Neural cell (in vitro differentiated cells): ENCODE results near the gene SV2B. TPM values are rescaled to one million over a fixed set of nuclear protein-coding genes. Genes with fewer than 3 reads are reported as not detected.

ENCODE experiments used
- H2AFZ ChIP-seq: fragments of 200-600, 300-800 bp; sonication (generic), shearing (Covaris generic); 2 replicates; pipeline ENCODE4 v1.6.0; 2014; ENCODE audit warnings: low read depth, mild to moderate bottlenecking, antibody characterized with exemption, low read length, moderate library complexity
- H3F3A ChIP-seq: fragments of 200-600 bp; shearing (Covaris generic); 2 replicates; pipeline ENCODE4 v1.6.1; 2016; ENCODE audit warnings: mild to moderate bottlenecking, moderate library complexity, mixed read lengths, antibody characterized with exemption, low read length; ENCODE audit not compliant: insufficient read depth, poor library complexity, severe bottlenecking
- H3K27ac ChIP-seq: fragments of 200-600, 300-800 bp; sonication (generic), shearing (Covaris generic); 2 replicates; pipeline ENCODE4 v1.5.1; 2014; ENCODE audit warnings: mild to moderate bottlenecking, low read length, moderate library complexity
- H3K27me3 ChIP-seq: fragments of 300-800, 200-600 bp; sonication (generic), shearing (Covaris generic); 2 replicates; pipeline ENCODE4 v1.6.0; 2014; ENCODE audit warnings: mild to moderate bottlenecking, low read depth, low read length, moderate library complexity; ENCODE audit not compliant: insufficient read depth
- H3K36me3 ChIP-seq: fragments of 300-800, 200-600 bp; sonication (generic), shearing (Covaris generic); 2 replicates; pipeline ENCODE4 v1.5.1; 2014; ENCODE audit warnings: mild to moderate bottlenecking, antibody characterized with exemption, low read length, moderate library complexity; ENCODE audit not compliant: insufficient read depth
- H3K4me2 ChIP-seq: fragments of 300-800, 200-600 bp; sonication (generic), shearing (Covaris generic); 2 replicates; pipeline ENCODE4 v1.6.0; 2014; ENCODE audit warnings: mild to moderate bottlenecking, low read length
- H3K4me3 ChIP-seq: fragments of 300-800, 200-600 bp; sonication (generic), shearing (Covaris generic); 2 replicates; pipeline ENCODE4 v1.5.1; 2014; ENCODE audit warnings: mild to moderate bottlenecking, low read length, moderate library complexity
- H3K79me2 ChIP-seq: fragments of 200-600 bp; shearing (Covaris generic); replicated peaks from 2 replicates; pipeline ENCODE4 v1.6.0; 2014; ENCODE audit warnings: mild to moderate bottlenecking, low read length, moderate library complexity; ENCODE audit not compliant: insufficient read depth
- H3K9ac ChIP-seq: fragments of 300-800, 200-600 bp; sonication (generic), shearing (Covaris generic); 2 replicates; pipeline ENCODE4 v1.6.1; 2016; ENCODE audit warnings: mild to moderate bottlenecking, low read length, mixed read lengths
- H3K9me2 ChIP-seq: fragments of 200-600 bp; shearing (Covaris generic); 2 replicates; pipeline ENCODE4 v1.6.1; 2016; ENCODE audit warnings: mild to moderate bottlenecking, low read length, mixed read lengths; ENCODE audit not compliant: insufficient read depth
- H3K9me3 ChIP-seq: fragments of 200-600, 300-800 bp; sonication (generic), shearing (Covaris generic); 2 replicates; pipeline ENCODE4 v1.6.1; 2016; ENCODE audit warnings: mild to moderate bottlenecking, mixed run types, low read length, moderate library complexity, mixed read lengths
- H4K20me1 ChIP-seq: fragments of 200-600 bp; shearing (Covaris generic); 2 replicates; pipeline ENCODE4 v1.6.1; 2016; ENCODE audit warnings: mild to moderate bottlenecking, mixed run types; ENCODE audit not compliant: insufficient read depth
- CTCF ChIP-seq: fragments of 450-650 bp; IDR thresholded peaks from 2 replicates; pipeline ENCODE4 v1.5.1; 2014; ENCODE audit warnings: antibody characterized with exemption, mild to moderate bottlenecking, moderate library complexity; ENCODE audit not compliant: poor library complexity, severe bottlenecking
- EP300 ChIP-seq: fragments of 450-650 bp; conservative IDR thresholded peaks from 2 replicates; pipeline ENCODE4 v1.6.1; 2014; ENCODE audit warnings: antibody characterized with exemption, mild to moderate bottlenecking, moderate library complexity; ENCODE audit not compliant: poor library complexity, severe bottlenecking
- EZH2 ChIP-seq: fragments of 200-600, 300-800 bp; shearing (Covaris generic), sonication (generic); IDR thresholded peaks from 2 replicates; pipeline ENCODE4 v1.6.1; 2014; ENCODE audit warnings: antibody characterized with exemption, low read length, borderline replicate concordance, mild to moderate bottlenecking; ENCODE audit not compliant: insufficient read depth, poor library complexity, severe bottlenecking
- MXI1 ChIP-seq: fragments of 450-650 bp; conservative IDR thresholded peaks from 2 replicates; pipeline ENCODE4 v1.6.1; 2014; ENCODE audit warnings: antibody characterized with exemption, mild to moderate bottlenecking; ENCODE audit not compliant: poor library complexity, severe bottlenecking
- POLR2AphosphoS5 ChIP-seq: IDR thresholded peaks from 2 replicates; pipeline ENCODE4 v1.6.1; 2012
- RAD21 ChIP-seq: fragments of 450-650 bp; conservative IDR thresholded peaks from 2 replicates; pipeline ENCODE4 v1.6.1; 2014; ENCODE audit warnings: antibody characterized with exemption, mild to moderate bottlenecking, moderate library complexity
- REST ChIP-seq: IDR thresholded peaks from 2 replicates; pipeline ENCODE4 v1.6.1; 2012; ENCODE audit warnings: borderline replicate concordance
- SMC3 ChIP-seq: fragments of 450-650 bp; conservative IDR thresholded peaks from 2 replicates; pipeline ENCODE4 v1.6.1; 2014; ENCODE audit warnings: antibody characterized with exemption, mild to moderate bottlenecking, moderate library complexity; ENCODE audit not compliant: poor library complexity
- TAF1 ChIP-seq: IDR thresholded peaks from 2 replicates; pipeline ENCODE4 v1.6.1; 2012; ENCODE audit warnings: low read depth
- polyA plus RNA-seq: library from polyadenylated mRNA; depleted of rRNA; stranded (reverse); fragments of >200 nt; gene quantifications from 2 replicates; pipeline ENCODE4 v1.2.3, GENCODE V29; 2014

The SV2B gene
- polyA plus RNA-seq, 1 donor from 2014 or later, result 0.38 TPM

GRCh38 chr15:91307601-91308000 is 207.5 kb downstream of the SV2B start:
- Histone ChIP-seq H3K27ac (no peak overlapping the region), H3K9ac (no peak overlapping the region), H3K9me2 (no peaks in the 10 kb centered on the region), H3K36me3 (no peaks in the 10 kb centered on the region), H4K20me1 (no peaks in the 10 kb centered on the region), H3K4me3 (no peak overlapping the region), H3K79me2 (no peaks in the 10 kb centered on the region), H3K9me3 (no peaks in the 10 kb centered on the region), H2AFZ (no peak overlapping the region), H3F3A (no peaks in the 10 kb centered on the region), H3K4me2 (no peak overlapping the region), H3K27me3 (no peaks in the 10 kb centered on the region)
- TF ChIP-seq EZH2, result no peak
- no peak for TF ChIP-seq EP300
- TF ChIP-seq RAD21, result no peak

- Histone ChIP-seq H2AFZ (no peak overlapping the region), H3K9ac (no peak overlapping the region), H3F3A (no peaks in the 10 kb centered on the region), H3K9me2 (no peaks in the 10 kb centered on the region), H4K20me1 (no peaks in the 10 kb centered on the region), H3K4me3 (no peak overlapping the region), H3K79me2 (no peaks in the 10 kb centered on the region), H3K27ac (no peak overlapping the region), H3K27me3 (no peaks in the 10 kb centered on the region), H3K9me3 (no peaks in the 10 kb centered on the region), H3K4me2 (no peak overlapping the region), H3K36me3 (no peaks in the 10 kb centered on the region)
- TF ChIP-seq REST (no peak), TAF1 (no peak), SMC3 (no peak), CTCF (no peak), EP300 (no peak)
Observed at GRCh38 chr15:91308199-91308598, 208.1 kb downstream of the SV2B start.

GRCh38 chr15:91308855-91309254 is 208.8 kb downstream of the SV2B start:
- Histone ChIP-seq H3F3A (no peaks in the 10 kb centered on the region), H2AFZ (no peak overlapping the region), H3K9me3 (no peaks in the 10 kb centered on the region), H3K36me3 (no peaks in the 10 kb centered on the region), H4K20me1 (no peaks in the 10 kb centered on the region), H3K4me2 (no peak overlapping the region), H3K27ac (no peak overlapping the region), H3K4me3 (no peak overlapping the region), H3K9me2 (no peaks in the 10 kb centered on the region), H3K9ac (no peak overlapping the region), H3K27me3 (no peaks in the 10 kb centered on the region), H3K79me2 (no peaks in the 10 kb centered on the region)
- TF ChIP-seq CTCF (no peak), EP300 (no peak), REST (no peak), RAD21 (no peak), POLR2AphosphoS5 (no peak), EZH2 (no peak), TAF1 (no peak), MXI1 (no peak), SMC3 (no peak)
